T-helper 2 cell treated with Interferon-gamma antibody and Interleukin-4, amounts not matched to agents 100 ng/mL and 5 ng/mL, for 36 hours (primary cell): ENCODE results near the gene GORASP2. TPM values are rescaled to one million over a fixed set of nuclear protein-coding genes. Genes with fewer than 3 reads are reported as not detected.

Experiments
- intact Hi-C: fragments of 100-400 bp; cut with micrococcal nuclease; formaldehyde crosslinking; loops from one replicate; pipeline ENCODE4 v1.15.1; 2023
- total RNA-seq: library from RNA; stranded (reverse); gene quantifications from 2 replicates; pipeline ENCODE4 v1.2.3, GENCODE V29; 2022

Gene GORASP2
- total RNA-seq, 1 donor from 2014 or later: 78.8 TPM

DNA sequence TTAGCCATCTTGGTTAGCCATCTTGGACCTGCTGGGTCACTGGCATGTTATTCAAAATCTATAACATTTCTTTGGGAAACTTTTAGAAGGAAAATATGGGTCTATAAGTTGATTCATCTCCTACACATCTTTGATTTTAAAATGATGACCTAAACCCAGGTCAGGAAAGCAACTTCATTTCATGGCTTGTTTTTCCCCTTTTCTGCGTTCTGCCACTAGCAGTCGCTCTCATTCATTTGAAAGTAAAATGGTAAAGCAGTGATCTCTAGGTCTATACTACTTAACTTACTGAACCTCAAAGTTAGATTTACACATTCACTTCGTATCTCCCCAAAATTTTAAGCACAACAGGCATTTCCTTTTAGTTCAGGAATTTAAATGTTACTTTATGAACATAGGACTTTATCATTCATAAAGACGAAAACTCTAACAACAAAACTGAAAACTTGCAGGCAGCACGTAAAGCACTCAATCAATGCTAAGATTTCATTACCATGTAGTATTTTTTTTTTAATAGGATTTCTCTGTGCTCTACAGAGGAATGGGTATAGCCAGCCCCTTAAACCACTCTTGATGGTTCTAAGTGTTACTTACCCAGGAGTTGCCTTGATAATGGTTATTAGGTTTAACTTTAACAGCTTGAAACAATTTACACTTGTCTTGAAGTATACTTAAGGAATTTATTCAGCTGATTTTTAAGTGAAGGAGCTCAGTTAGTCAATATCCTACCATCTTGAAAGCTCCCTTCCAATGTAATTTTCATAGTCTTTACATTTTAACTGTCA is 62.5 kb downstream of the GORASP2 start:
- intact Hi-C loops: no loop called here

DNA sequence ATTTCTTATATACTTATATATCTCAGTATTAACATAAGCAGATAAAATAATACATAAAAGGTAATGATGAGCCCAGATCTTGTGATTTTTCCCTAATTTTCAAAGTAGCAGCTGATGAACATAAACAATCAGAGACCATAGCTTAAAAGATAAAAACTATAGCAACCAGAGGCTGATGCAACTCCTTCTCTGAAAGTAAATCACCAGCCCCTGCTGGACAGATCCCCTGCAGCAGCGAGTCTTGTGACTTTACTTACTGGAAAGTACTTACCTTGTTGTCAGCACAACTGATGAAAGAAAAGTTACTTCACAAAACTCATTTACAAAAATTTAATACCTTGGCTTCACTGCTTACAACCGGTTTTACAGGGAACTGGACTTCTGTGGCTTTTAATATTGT is 67.3 kb downstream of the GORASP2 start:
- intact Hi-C loops: no loop called here

DNA sequence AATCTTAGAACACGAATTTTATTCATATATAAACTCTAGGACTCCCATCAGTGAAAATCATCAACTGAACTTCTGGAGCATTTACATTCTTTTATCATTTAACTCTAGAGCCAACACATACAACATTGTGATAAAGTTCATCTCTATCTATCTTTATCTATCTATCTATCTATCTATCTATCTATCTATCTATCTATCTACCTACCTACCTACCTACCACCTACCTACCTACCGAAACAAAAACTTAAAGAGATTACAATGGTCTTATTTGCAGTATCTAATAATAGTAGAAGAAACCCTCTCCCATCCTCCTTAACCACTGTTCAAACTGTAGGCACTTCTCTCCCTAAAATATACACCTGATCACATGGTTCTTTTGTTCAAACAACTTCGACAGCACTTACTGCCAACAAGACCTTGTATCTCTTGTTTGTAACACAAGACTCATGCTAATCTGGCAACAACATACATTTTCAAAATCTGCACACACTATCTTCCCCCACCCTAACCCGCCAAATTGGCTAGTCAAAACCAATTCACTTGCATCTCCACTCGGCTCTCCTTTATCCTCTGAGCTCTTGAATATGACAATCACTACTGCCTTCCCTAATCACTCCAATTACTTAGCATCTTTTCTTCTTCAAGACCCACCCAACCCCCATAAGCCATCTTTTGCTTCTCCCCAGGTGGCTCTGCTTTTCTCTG is 69.0 kb downstream of the GORASP2 start:
- intact Hi-C loops: no loop called here

DNA sequence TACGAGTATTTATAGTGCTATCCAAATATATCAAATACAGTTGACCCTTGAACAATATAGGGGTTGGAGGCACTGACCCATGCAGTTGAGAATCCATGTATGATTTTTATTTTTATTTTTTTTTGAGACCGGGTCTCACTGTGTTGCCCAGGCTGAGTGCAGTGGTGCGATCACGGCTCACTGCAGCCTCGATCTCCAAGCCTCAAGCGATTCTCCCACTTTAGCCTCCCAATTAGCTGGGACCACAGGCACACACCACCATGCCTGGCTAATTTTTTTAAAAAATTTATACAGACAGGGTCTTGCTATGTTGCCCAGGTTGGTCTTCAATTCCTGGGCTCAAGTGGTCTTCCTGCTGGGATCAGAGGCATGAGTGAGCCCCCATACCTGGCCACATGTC is 70.6 kb downstream of the GORASP2 start:
- intact Hi-C loops: no loop called here

DNA sequence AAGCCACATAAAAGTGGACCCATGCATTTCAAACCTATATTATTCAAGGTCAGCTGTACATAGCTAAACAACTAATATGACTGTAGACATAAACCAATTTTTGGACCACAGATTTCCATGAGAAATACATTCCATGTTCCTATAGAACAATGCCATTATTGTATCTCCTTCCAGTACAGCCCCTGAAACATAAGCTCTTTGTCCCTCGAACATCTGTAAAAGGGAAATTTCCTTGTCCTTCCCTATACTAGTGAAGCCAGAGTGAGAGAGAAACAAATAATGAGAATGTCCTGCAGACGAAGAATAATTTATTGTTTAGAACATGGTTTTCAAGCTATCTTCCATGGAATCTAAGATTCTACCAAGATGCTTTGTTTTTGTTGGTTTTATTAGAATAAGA is 75.3 kb downstream of the GORASP2 start:
- intact Hi-C loops: no loop called here

DNA sequence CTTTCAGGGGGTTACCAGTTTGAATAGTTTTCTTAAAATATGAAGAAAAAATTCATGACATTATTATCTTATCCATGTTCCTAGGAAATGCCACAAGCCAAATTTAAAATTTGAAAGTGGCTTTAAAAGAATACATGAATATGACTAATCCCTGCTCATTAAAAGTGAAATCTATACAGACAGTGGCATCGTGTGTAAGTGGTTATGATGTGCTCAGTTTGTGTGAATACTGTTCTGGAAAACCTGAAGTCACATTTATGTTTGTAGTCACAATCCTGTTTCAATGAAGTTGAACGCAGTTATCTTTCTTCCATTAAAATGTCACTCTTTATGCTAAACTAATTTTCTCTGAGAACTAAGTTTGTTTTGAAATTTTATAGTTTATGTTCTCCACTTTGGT is 75.8 kb downstream of the GORASP2 start:
- intact Hi-C loops: no loop called here

DNA sequence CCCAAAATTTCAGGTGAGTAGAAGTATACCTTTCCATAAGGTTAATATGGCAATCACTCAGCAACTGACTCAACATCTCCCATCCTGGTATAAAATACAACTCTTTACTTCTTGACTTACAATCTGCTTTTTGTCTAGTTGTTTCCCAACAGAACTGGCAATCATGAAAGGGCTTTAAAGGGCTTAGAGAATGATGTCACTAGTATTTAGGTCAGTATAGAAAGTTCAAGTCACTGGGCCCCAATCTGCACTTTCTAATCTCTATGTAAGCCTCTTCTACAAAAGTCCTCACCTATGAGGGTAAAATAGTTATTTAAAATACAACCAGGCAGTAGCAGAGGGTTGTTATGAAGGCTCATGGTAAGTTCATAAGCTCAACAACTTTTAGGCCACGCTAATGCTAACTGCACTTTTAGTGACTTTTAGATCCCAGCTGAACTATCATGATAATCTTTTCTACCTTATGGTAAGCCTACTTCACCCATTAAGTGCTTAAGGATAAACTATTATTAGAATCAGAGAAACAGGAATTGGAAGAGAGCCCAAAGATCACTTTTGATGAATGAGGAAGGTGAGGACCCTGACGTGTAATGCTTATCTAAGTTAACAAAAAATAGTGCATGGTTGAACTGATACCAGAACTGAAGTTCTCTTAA is 79.6 kb downstream of the GORASP2 start:
- intact Hi-C loops: no loop called here

DNA sequence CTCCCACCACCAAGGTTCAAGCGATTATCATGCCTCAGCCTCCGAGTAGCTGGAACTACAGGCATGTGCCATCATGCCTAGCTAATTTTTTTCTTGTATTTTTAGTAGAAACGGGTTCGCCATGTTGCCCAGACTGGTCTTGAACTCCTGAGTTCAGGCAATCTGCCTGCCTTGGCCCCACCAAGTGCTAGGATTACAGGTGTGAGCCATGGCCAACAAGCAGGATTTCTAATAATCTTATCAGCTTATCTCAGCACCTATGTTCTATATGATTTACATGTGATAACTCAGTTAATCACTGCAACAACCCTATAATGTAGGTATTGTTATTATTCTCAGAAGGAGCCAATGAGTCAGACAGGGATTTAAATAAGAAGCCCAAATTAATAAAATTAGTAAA is 80.3 kb downstream of the GORASP2 start:
- intact Hi-C loops: no loop called here

DNA sequence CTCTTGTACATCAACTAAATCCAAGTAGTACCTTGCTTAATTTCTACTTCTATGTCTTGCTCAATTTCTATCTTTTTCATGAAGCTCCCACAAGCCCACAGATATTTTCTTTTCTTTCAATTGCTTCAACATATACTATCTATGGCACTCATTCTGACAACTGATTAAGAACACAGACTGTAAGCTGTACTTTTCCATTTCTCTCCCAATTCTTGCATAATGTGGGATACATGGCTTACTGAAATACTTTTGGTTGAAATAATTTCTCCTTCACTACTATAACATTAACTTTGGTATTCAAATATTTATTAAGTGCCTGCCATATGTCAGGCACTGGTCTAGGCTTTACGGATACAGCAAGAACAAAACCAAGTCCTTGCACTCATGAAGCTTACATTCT is 84.8 kb downstream of the GORASP2 start:
- intact Hi-C loops: no loop called here

DNA sequence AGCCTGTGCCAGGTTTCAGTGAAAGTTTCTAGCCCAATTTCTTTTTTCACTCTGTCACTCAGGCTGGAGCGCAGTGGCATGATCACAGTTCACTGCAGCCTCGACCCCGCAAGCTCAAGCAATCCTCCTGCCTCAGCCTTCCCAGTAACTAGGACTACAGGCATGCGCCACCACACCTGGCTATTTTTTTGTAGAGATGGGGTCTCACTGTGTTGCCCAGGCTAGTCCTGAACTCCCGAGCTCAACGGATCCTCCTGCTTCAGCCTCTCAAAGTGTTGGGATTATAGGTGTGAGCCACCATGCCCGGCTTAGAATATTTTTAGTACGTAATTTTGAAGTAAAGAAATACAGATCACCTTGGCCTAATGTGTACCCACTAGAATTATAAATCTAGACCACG is 87.1 kb downstream of the GORASP2 start:
- intact Hi-C loops: no loop called here

Other genes starting within 250 kb of the GORASP2 start
- 0.09 TPM in 1 of 2 replicates, not detected in the other for gene SP5, start 213.9 kb upstream of the GORASP2 start, total RNA-seq
- not detected in 2 replicates for gene ERICH2, start 158.9 kb upstream of the GORASP2 start, total RNA-seq
- 8.0 and 8.9 TPM in 2 replicates for gene GAD1, start 112.4 kb upstream of the GORASP2 start, total RNA-seq
- 96.0 and 101 TPM in 2 replicates for gene TLK1, start 231.6 kb downstream of the GORASP2 start, total RNA-seq